ENCODE data around the gene RLBP1. TPM values are rescaled to one million over a fixed set of nuclear protein-coding genes. Genes with fewer than 3 reads are reported as not detected.
A peak's percentile ranks its signal among the peaks of the same experiment; 100 is the strongest.

Gene RLBP1
- total RNA-seq, 1 donor from 2014 or later: 0.52 TPM

- Mint-ChIP-seq H3K4me3 (ENCODE audit: low read depth) (no peak overlapping the region), H3K27me3 (ENCODE audit: low read depth) (no peaks in the 10 kb centered on the region), H3K4me1 (ENCODE audit: low read depth) (peaks cover 26% of the 10 kb centered on the region), H3K36me3 (ENCODE audit: low read depth) (peaks cover 11% of the 10 kb centered on the region), H3K9me3 (no peaks in the 10 kb centered on the region), H3K27ac (no peak overlapping the region)
- intact Hi-C loops (cut with micrococcal nuclease): no loop called here
- DNase-seq (ENCODE audit: low spot score): no peak
Observed at GRCh38 chr15:89171136-89172072, 50.0 kb downstream of the RLBP1 start.

GRCh38 chr15:89170364-89170763, 51.0 kb downstream of the RLBP1 start:
- no peak for DNase-seq (ENCODE audit: low spot score)
- no peaks in the 10 kb centered on the region for H3K27me3 Mint-ChIP-seq (ENCODE audit: low read depth)
- H3K4me1 Mint-ChIP-seq (ENCODE audit: low read depth): peaks cover 29% of the 10 kb centered on the region
- intact Hi-C loops (cut with micrococcal nuclease): no loop called here
- H3K9me3 Mint-ChIP-seq: no peaks in the 10 kb centered on the region
- H3K27ac Mint-ChIP-seq: no peak overlapping the region
- no peak overlapping the region for H3K4me3 Mint-ChIP-seq (ENCODE audit: low read depth)
- H3K36me3 Mint-ChIP-seq (ENCODE audit: low read depth): peaks cover 14% of the 10 kb centered on the region

- H3K27me3 Mint-ChIP-seq (ENCODE audit: low read depth): no peaks in the 10 kb centered on the region
- DNase-seq (ENCODE audit: low spot score): no peak
- H3K4me3 Mint-ChIP-seq (ENCODE audit: low read depth): no peak overlapping the region
- peaks cover 21% of the 10 kb centered on the region for H3K36me3 Mint-ChIP-seq (ENCODE audit: low read depth)
- intact Hi-C loops (cut with micrococcal nuclease): loop anchor here (5.0 kb wide), 1 partner anchor 39 kb away; no protein-coding TSS in a partner anchor
- peaks cover 29% of the 10 kb centered on the region for H3K4me1 Mint-ChIP-seq (ENCODE audit: low read depth)
- H3K27ac Mint-ChIP-seq: peak overlapping the region; percentile 82
- H3K9me3 Mint-ChIP-seq: no peaks in the 10 kb centered on the region
Observed at GRCh38 chr15:89168316-89168833, 53.0 kb downstream of the RLBP1 start.

DNA sequence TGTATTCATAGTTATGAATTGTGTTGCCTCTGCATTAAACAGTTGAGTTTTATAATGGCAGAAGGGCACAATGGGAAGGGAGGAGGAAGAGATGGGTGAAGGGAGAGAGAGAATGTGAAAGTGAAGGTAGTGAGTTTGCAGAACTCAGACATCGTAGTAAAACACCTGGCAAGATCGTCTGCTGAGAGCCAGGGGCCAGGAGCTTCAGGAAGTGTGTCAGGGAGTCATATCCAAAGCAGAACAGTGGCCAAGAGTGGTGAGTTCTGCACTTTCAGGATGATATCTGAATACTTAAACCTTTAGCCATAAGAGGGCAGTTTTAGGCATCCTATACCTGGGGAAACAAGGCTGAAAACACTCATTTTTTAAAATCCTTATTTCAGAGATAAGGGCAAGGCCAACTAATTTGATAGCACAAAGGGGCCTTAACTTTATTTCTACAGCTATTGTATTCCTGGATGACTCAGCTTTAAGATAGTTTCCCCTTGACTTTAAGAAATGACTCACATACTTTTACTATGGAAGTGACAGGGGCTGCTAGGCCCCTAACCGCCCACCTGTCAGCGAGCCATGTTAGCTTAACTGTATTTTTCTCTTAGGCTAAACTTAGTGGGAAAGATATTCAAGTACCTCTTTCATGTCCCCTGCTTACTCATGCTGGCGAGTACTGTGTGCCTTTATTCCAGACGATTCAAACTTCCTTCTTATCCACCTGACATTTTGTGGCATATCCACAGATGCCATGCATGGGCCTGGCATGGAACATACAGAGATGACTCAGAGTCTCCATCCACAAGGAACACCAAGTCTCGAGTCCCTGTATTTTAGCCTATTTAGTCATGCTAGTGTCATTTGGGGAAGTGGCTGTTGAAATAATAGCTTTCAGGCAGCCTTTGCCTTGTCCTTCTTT, 53.9 kb downstream of the RLBP1 start:
- peaks cover 21% of the 10 kb centered on the region for H3K36me3 Mint-ChIP-seq (ENCODE audit: low read depth)
- peaks cover 29% of the 10 kb centered on the region for H3K4me1 Mint-ChIP-seq (ENCODE audit: low read depth)
- no peak for DNase-seq (ENCODE audit: low spot score)
- H3K4me3 Mint-ChIP-seq (ENCODE audit: low read depth): peak overlapping the region; percentile 44
- no peaks in the 10 kb centered on the region for H3K27me3 Mint-ChIP-seq (ENCODE audit: low read depth)
- peak overlapping the region; percentile 86 for H3K27ac Mint-ChIP-seq
- intact Hi-C loops (cut with micrococcal nuclease): loop anchor here (1.0 to 5.0 kb wide), 6 partner anchors 10 to 99 kb away; no protein-coding TSS in a partner anchor
- no peaks in the 10 kb centered on the region for H3K9me3 Mint-ChIP-seq

GRCh38 chr15:89165677-89166076, 55.7 kb downstream of the RLBP1 start:
- Mint-ChIP-seq H3K36me3 (ENCODE audit: low read depth) (peaks cover 29% of the 10 kb centered on the region), H3K27ac (no peak overlapping the region), H3K4me1 (ENCODE audit: low read depth) (peaks cover 25% of the 10 kb centered on the region), H3K27me3 (ENCODE audit: low read depth) (no peaks in the 10 kb centered on the region), H3K9me3 (no peaks in the 10 kb centered on the region), H3K4me3 (ENCODE audit: low read depth) (no peak overlapping the region)
- DNase-seq (ENCODE audit: low spot score): no peak
- intact Hi-C loops (cut with micrococcal nuclease): loop anchor here (5.0 kb wide), 1 partner anchor 42 kb away; no protein-coding TSS in a partner anchor

- Mint-ChIP-seq H3K27ac (peak overlapping the region; percentile 40), H3K27me3 (ENCODE audit: low read depth) (no peaks in the 10 kb centered on the region)
- intact Hi-C loops (cut with micrococcal nuclease): loop anchor here (5.0 kb wide), 1 partner anchor 43 kb away; no protein-coding TSS in a partner anchor
Observed at GRCh38 chr15:89164712-89165211, 56.6 kb downstream of the RLBP1 start.

DNA sequence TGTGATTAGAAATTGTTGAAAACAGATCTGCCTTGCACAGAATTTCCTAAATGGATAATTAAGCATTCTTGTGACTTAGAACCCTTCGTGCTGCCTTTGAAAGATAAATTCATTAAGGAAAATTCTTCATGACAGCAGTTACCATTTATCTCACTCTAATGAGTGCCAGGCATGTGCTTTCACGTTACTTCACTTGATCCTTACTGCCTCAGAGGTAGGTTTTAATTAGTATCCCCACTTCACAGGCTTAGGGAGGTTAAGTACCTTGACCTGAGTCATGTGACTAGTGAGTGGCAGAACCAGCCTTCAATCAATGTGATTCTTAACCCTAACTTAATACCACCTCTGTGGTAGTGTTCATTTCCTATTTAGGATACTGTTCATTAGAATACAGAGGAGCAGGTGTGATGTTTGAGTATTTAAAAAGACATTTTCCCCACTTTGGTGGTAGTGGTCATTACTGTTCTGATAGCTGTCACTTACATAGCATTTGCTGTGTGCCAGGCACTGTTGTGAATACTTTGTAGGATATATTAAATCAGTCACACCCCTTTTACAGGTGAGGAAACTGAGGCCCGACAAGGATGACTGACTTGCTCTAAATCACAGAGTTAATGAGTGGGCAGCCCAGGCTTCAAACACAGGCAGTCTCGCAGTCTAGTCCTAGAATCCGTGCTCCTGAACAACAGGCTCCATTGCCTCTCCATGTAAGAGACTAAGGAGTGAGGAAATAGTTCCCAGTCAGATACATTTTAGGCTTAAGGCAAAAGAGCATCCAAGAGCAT, 57.9 kb downstream of the RLBP1 start:
- Mint-ChIP-seq H3K9me3 (no peaks in the 10 kb centered on the region), H3K4me1 (ENCODE audit: low read depth) (peaks cover 16% of the 10 kb centered on the region), H3K27ac (no peak overlapping the region), H3K36me3 (ENCODE audit: low read depth) (peaks cover 24% of the 10 kb centered on the region), H3K27me3 (ENCODE audit: low read depth) (no peaks in the 10 kb centered on the region), H3K4me3 (ENCODE audit: low read depth) (no peak overlapping the region)
- DNase-seq (ENCODE audit: low spot score): no peak
- intact Hi-C loops (cut with micrococcal nuclease): no loop called here

More at GRCh38 chr15:89164712-89165211, 56.6 kb downstream of the RLBP1 start:
- Mint-ChIP-seq H3K4me3 (ENCODE audit: low read depth) (no peak overlapping the region), H3K4me1 (ENCODE audit: low read depth) (peaks cover 25% of the 10 kb centered on the region), H3K36me3 (ENCODE audit: low read depth) (peaks cover 32% of the 10 kb centered on the region), H3K9me3 (no peaks in the 10 kb centered on the region)
- DNase-seq (ENCODE audit: low spot score): no peak

DNA sequence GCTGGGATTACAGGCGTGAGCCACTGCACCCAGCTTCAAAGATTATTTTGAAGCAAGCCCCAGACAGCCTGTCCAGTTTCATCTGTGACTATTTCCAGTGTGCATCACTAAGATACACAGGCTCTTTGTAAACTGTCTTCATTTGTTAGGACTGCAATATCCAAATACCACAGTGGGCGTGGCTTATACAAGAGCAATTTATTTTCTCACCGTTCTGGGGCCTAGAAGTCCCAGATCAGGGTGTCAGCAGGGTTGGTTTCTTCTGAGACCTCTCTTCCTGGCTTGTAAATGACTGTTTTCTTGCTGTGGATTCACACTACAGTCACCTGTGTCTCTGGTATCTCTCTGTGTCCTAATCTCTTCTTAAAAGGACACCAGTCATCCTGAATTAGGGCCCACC, 59.7 kb downstream of the RLBP1 start:
- Mint-ChIP-seq H3K36me3 (ENCODE audit: low read depth) (peaks cover 36% of the 10 kb centered on the region), H3K27ac (peak overlapping the region; percentile 39), H3K27me3 (ENCODE audit: low read depth) (no peaks in the 10 kb centered on the region), H3K9me3 (no peaks in the 10 kb centered on the region), H3K4me3 (ENCODE audit: low read depth) (no peak overlapping the region), H3K4me1 (ENCODE audit: low read depth) (peaks cover 3% of the 10 kb centered on the region)
- DNase-seq (ENCODE audit: low spot score): no peak
- intact Hi-C loops (cut with micrococcal nuclease): no loop called here

Other genes with a start within 250 kb of the RLBP1 start
- 57.2 and 59.3 TPM in 2 replicates for gene ABHD2, start 133.1 kb downstream of the RLBP1 start, total RNA-seq
- 176 and 184 TPM in 2 replicates for gene FANCI, start 22.4 kb upstream of the RLBP1 start, total RNA-seq
- gene POLG, start 113.2 kb upstream of the RLBP1 start, total RNA-seq: 124 and 131 TPM in 2 replicates

All from activated T-helper 2 cell treated with anti-CD3 and anti-CD28 coated beads, Interferon-gamma antibody, Interleukin-2, Interleukin-4, amounts not matched to agents 10 μg/mL and 5 μg/mL and 100 μg/mL, durations not matched to agents 14 hours and 24 hours and 36 hours (primary cell).